ENCODE measurements around the gene ATP2B2. TPM values are rescaled to one million over a fixed set of nuclear protein-coding genes. Genes with fewer than 3 reads are reported as not detected.

ATP2B2 gene
- polyA plus RNA-seq, 2 of the 4 experiments (the other 2 are of a cell fraction), result 0.03 to 0.04 TPM

- ATAC-seq, result peak in 1 of 2 experiments; percentile 19; a peak in 1 of 6 replicates
- ChIA-PET POLR2A (no interaction called here), CTCF (interaction anchor here (0.7 to 3.2 kb wide), 3 partner anchors 27 to 364 kb away, joined by 3 to 17 read pairs (median 4); no protein-coding TSS in a partner anchor)
- TF ChIP-seq SREBF2 (IDR thresholded peaks at IDR 0.05) (no peak), TP53 (CRISPR knock-in tag; IDR thresholded peaks at IDR 0.05) (no peak)
- Histone ChIP-seq H3K4me2 (no peak overlapping the region), H3K27ac (no peak overlapping the region), H3K9me3 (no peaks in the 10 kb centered on the region), H3K4me1 (peaks cover 5% of the 10 kb centered on the region; the same call in 1 of the 3 replicates), H3K4me3 (no peak overlapping the region)
- FAIRE-seq, result no peak
- DNase-seq (ENCODE audit: low read depth in 1 of 2, low spot score in 1 of 2), result no peak
- 66% methylated on average over 11 of the region's 11 CpGs for WGBS (ENCODE audit: missing lambda C conversion rate)
These were observed 131.1 kb downstream of the ATP2B2 start for GRCh38 chr3:10374311-10374710.

GRCh38 chr3:10373686-10374261, 131.6 kb downstream of the ATP2B2 start:
- no peak overlapping the region for H3K4me2 ChIP-seq
- H3K9me3 ChIP-seq, result no peaks in the 10 kb centered on the region
- DNase-seq (ENCODE audit: low read depth in 1 of 2, low spot score in 1 of 2), result peak in 1 of 2 experiments; percentile 15
- ChIA-PET POLR2A (no interaction called here), CTCF (interaction anchor here (0.6 to 3.2 kb wide), 3 partner anchors 18 to 511 kb away, joined by 3 to 17 read pairs (median 3); no protein-coding TSS in a partner anchor)
- H3K4me1 ChIP-seq, result peaks cover 5% of the 10 kb centered on the region; the same call in 1 of the 3 replicates
- peak in 1 of 2 experiments; percentile 48; a peak in 3 of 6 replicates for ATAC-seq
- WGBS (ENCODE audit: missing lambda C conversion rate), result 55% methylated on average over 11 of the region's 11 CpGs
- FAIRE-seq, result no peak
- H3K27ac ChIP-seq, result no peak overlapping the region
- H3K4me3 ChIP-seq, result no peak overlapping the region
- no peak for TF ChIP-seq FOSL2 (IDR thresholded peaks at IDR 0.05)
- peak; percentile 51 for TF ChIP-seq FOSL2 (CRISPR knock-in tag; IDR thresholded peaks at IDR 0.05)
- TF ChIP-seq EP300 (IDR thresholded peaks at IDR 0.05), result no peak
- TF ChIP-seq RNF2 (IDR thresholded peaks at IDR 0.05; ENCODE audit: borderline replicate concordance, low read depth), result no peak
- no peak for TF ChIP-seq NPAS2 (CRISPR knock-in tag; IDR thresholded peaks at IDR 0.05; ENCODE audit: borderline replicate concordance)

GRCh38 chr3:10371789-10372188, 133.6 kb downstream of the ATP2B2 start:
- Histone ChIP-seq H3K9me3 (no peaks in the 10 kb centered on the region), H3K4me1 (peaks cover 11% of the 10 kb centered on the region; the same call in 2 of the 3 replicates), H3K4me3 (no peak overlapping the region), H3K4me2 (no peak overlapping the region), H3K27ac (no peak overlapping the region)
- ATAC-seq (no peak), FAIRE-seq (no peak), DNase-seq (ENCODE audit: low read depth in 1 of 2, low spot score in 1 of 2) (no peak)
- TF ChIP-seq MAZ (IDR thresholded peaks at IDR 0.05; ENCODE audit: borderline replicate concordance, low read depth, low read length) (no peak), PHF8 (IDR thresholded peaks at IDR 0.05; ENCODE audit: borderline replicate concordance, low read depth) (no peak), HES2 (IDR thresholded peaks at IDR 0.05) (no peak), TP53 (CRISPR knock-in tag; IDR thresholded peaks at IDR 0.05) (no peak), REST (IDR thresholded peaks at IDR 0.05) (no peak), HOXA7 (CRISPR knock-in tag; IDR thresholded peaks at IDR 0.05) (no peak), CTCF (IDR thresholded peaks at IDR 0.05) (no peak), HOXB5 (CRISPR knock-in tag; IDR thresholded peaks at IDR 0.05) (no peak)
- ChIA-PET CTCF (no interaction called here), POLR2A (no interaction called here)
- 90% methylated on average over 4 of the region's 10 CpGs for WGBS (ENCODE audit: missing lambda C conversion rate)
